Measurements from ENCODE around the gene RPS6KA1. TPM values are rescaled to one million over a fixed set of nuclear protein-coding genes. Genes with fewer than 3 reads are reported as not detected.
"Not testable (repeated sequence)": the region's sequence is repeated elsewhere in the genome, so short reads cannot be mapped to it uniquely, and the experiment has no call there.

RPS6KA1 gene
- total RNA-seq (2014; rRNA removed; shearing (Covaris generic)) = 23.7 and 27.6 TPM in 2 replicates

- peak in 1 of 2 experiments; percentile 50 for DNase-seq (ENCODE audit: low read depth in 1 of 2, low spot score in 2 of 2)
- no peak within 1 kb of the TSS; the same call in 1 of the 2 replicates for H3K27ac ChIP-seq
These were observed at the start of gene RPS6KA1 for GRCh38 chr1:26529655-26530409. Gene RPS6KA1 (plus strand): TSS chr1:26529761. CDS start chr1:26529921, 160 bp downstream.

DNA sequence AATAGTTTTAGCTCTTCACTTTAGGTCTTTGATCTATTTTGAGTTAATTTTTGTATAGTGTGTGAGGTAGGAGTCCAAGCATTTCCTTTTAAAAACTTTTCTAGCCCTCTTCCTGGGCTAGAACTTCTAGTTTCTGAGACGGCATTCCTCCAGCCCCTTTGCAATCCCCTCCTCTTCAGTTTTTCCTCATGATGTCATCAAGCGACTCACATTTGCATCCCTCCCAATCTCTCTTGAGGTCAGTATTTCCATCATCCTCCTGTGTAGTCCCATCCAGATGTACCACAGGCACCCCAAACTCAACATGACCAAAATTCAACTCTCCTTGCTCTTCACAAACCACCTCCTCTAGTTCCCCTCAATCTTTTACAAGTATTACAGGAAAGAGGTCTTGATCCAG, 46.6 kb upstream of the RPS6KA1 start:
- no peak overlapping the region for H3K27ac ChIP-seq
- no peaks in the 10 kb centered on the region for H3K27me3 ChIP-seq (replicated peaks)
- H3K36me3 ChIP-seq = peaks cover 21% of the 10 kb centered on the region
- H3K4me1 ChIP-seq (replicated peaks) = peaks cover 24% of the 10 kb centered on the region
- peak in 1 of 2 experiments; percentile 34 for DNase-seq (ENCODE audit: low read depth in 1 of 2, low spot score in 2 of 2)
- no peak overlapping the region for H3K4me3 ChIP-seq
- H3K9me3 ChIP-seq (replicated peaks) = peaks cover 2% of the 10 kb centered on the region; the same call in 1 of the 2 replicates

More at GRCh38 chr1:26529655-26530409, at the start of gene RPS6KA1:
- H3K9me3 ChIP-seq (replicated peaks) = no peaks in the 10 kb centered on the region
- peaks cover 6% of the 10 kb centered on the region for H3K36me3 ChIP-seq
- H3K4me3 ChIP-seq = peak within 1 kb of the TSS; percentile 99
- H3K4me1 ChIP-seq (replicated peaks) = peaks cover 22% of the 10 kb centered on the region
- no peaks in the 10 kb centered on the region for H3K27me3 ChIP-seq (replicated peaks)

- Histone ChIP-seq H3K36me3 (peaks cover 15% of the 10 kb centered on the region), H3K4me3 (no peak overlapping the region), H3K4me1 (replicated peaks) (peaks cover 24% of the 10 kb centered on the region), H3K9me3 (replicated peaks) (peaks cover 2% of the 10 kb centered on the region; the same call in 1 of the 2 replicates), H3K27me3 (replicated peaks) (no peaks in the 10 kb centered on the region), H3K27ac (no peak overlapping the region)
- no peak for DNase-seq (ENCODE audit: low read depth in 1 of 2, low spot score in 2 of 2)
These were observed 45.6 kb upstream of the RPS6KA1 start for GRCh38 chr1:26483980-26484379.

DNA sequence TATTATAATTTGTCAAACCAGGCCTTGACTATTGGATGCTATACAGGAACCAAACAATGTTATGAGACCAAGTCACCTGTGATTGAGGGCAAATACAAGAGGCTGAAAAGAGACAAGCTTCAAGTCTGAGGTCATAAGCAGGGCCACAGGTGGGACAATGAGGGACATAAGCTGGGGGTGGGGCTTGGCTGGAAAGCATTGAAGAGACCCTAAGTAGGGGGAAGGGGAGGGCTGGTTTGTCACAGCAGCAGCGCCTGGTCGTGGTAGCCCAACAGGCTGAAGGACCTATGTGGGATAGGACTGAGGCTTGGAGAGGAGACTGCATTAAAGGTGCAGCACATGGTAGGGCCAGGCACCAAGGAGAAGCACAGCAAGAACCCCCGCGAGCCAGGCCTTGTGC, 39.4 kb upstream of the RPS6KA1 start:
- H3K4me3 ChIP-seq = no peak overlapping the region
- no peak overlapping the region for H3K27ac ChIP-seq
- H3K4me1 ChIP-seq (replicated peaks) = no peaks in the 10 kb centered on the region
- H3K9me3 ChIP-seq (replicated peaks) = no peaks in the 10 kb centered on the region
- no peaks in the 10 kb centered on the region for H3K36me3 ChIP-seq
- no peak for DNase-seq (ENCODE audit: low read depth in 1 of 2, low spot score in 2 of 2)
- 0 out of 2 replicates have a peak, but pooled peaks cover 5% of the 10 kb centered on the region for H3K27me3 ChIP-seq (replicated peaks)

- no peak for DNase-seq (ENCODE audit: low read depth in 1 of 2, low spot score in 2 of 2)
- no peaks in the 10 kb centered on the region for H3K4me1 ChIP-seq (replicated peaks)
- H3K27ac ChIP-seq = no peak overlapping the region
- H3K4me3 ChIP-seq = no peak overlapping the region
- H3K9me3 ChIP-seq (replicated peaks) = no peaks in the 10 kb centered on the region
- H3K27me3 ChIP-seq (replicated peaks) = 0 out of 2 replicates have a peak, but pooled peaks cover 5% of the 10 kb centered on the region
- H3K36me3 ChIP-seq = no peaks in the 10 kb centered on the region
These were observed 36.3 kb upstream of the RPS6KA1 start for GRCh38 chr1:26493267-26493666.

- Histone ChIP-seq H3K9me3 (replicated peaks) (no peaks in the 10 kb centered on the region), H3K4me3 (no peak overlapping the region), H3K27me3 (replicated peaks) (0 out of 2 replicates have a peak, but pooled peaks cover 5% of the 10 kb centered on the region), H3K36me3 (no peaks in the 10 kb centered on the region), H3K27ac (no peak overlapping the region), H3K4me1 (replicated peaks) (no peaks in the 10 kb centered on the region)
- DNase-seq (ENCODE audit: low read depth in 1 of 2, low spot score in 2 of 2) = no peak
These were observed 35.6 kb upstream of the RPS6KA1 start for GRCh38 chr1:26493938-26494337.

DNA sequence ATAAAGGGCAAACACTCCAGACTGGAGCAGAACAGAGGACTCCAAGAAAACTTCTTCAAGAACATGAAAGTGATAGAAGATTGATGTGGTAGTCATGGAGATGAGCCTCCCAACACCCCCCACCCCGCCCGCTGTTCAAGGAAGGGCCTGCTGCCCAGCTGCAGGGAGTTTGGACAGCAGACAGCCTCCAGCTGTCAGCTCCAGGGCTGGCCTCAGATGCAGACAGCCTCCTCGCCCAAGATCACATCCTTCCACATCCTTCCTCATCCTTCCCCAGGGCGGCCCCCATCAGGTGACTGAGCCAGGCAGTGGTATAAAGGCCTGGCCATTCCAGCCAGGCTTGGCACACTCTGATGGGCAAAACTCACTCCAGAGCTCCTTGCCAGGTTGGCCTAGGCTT, 32.7 kb upstream of the RPS6KA1 start:
- Histone ChIP-seq H3K36me3 (no peaks in the 10 kb centered on the region), H3K4me3 (no peak overlapping the region), H3K9me3 (replicated peaks) (no peaks in the 10 kb centered on the region; the same call in 1 of the 2 replicates), H3K4me1 (replicated peaks) (peaks cover 18% of the 10 kb centered on the region), H3K27me3 (replicated peaks) (0 out of 2 replicates have a peak, but pooled peaks cover 5% of the 10 kb centered on the region), H3K27ac (no peak overlapping the region)
- no peak for DNase-seq (ENCODE audit: low read depth in 1 of 2, low spot score in 2 of 2)

DNA sequence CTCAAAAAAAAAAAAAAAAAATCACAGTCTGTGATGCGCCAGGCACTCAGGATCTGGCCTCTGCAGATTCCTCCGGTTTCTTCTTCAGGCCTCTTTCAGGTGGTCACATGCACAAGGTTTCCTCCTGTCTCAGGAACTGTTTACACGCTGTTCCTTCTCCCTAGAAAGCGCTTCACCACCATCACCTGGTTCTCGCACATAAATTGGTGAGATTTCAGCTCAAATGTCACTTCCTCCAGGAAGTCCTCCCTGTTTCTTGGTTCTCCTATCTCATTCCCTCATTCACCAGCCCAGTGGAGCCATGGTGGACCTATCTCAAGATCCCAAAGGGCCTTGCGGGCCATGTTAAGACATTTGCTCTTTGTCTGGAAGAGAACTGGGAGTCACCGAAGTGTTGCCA, 30.7 kb upstream of the RPS6KA1 start:
- no peak overlapping the region for H3K27ac ChIP-seq
- H3K27me3 ChIP-seq (replicated peaks) = 0 out of 2 replicates have a peak, but pooled peaks cover 5% of the 10 kb centered on the region
- no peak overlapping the region for H3K4me3 ChIP-seq
- H3K9me3 ChIP-seq (replicated peaks) = no peaks in the 10 kb centered on the region; the same call in 1 of the 2 replicates
- H3K36me3 ChIP-seq = no peaks in the 10 kb centered on the region
- DNase-seq (ENCODE audit: low read depth in 1 of 2, low spot score in 2 of 2) = no peak
- peaks cover 20% of the 10 kb centered on the region for H3K4me1 ChIP-seq (replicated peaks)

DNA sequence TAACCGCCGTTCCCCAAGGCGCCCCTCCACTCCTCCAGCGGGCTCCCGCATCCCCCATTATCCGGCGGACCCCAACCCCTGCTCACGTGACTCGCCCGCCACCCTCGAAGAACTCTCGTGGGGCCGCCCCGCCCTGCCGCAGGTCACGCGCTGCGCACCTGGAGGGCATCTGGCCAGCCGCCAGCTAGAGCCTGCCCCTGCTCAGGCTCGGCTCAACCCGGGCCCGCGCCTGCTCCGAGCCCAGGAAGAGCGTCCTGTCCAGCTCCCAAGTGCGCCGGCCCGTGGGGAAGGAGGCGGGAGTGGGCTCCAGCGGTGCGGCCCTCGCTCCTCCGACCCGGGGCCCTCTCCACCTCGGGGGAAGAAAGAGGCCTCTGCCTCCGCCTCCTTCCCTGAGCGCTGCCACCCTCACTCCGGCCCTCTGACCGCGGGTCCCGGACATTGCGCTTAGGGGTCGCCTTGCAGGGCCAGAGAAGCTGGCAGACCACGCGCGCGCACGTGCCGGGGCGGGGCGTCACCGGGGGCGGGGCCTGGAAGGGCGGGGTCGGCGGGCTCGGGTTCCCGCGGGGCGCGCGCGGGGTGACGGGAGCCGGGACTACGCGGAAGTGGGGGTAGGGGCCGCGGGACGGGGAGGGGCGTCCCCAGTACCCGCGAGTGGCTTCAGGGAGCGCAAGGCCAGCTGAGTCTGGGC, 28.9 kb upstream of the RPS6KA1 start:
- H3K4me1 ChIP-seq (replicated peaks) = peaks cover 20% of the 10 kb centered on the region
- no peaks in the 10 kb centered on the region for H3K36me3 ChIP-seq
- H3K27ac ChIP-seq = peak overlapping the region; percentile 89
- no peaks in the 10 kb centered on the region; the same call in 1 of the 2 replicates for H3K9me3 ChIP-seq (replicated peaks)
- peak; percentile 88 to 92 for DNase-seq (ENCODE audit: low read depth in 1 of 2, low spot score in 2 of 2)
- peak overlapping the region; percentile 62 for H3K4me3 ChIP-seq
- H3K27me3 ChIP-seq (replicated peaks) = no peaks in the 10 kb centered on the region

DNA sequence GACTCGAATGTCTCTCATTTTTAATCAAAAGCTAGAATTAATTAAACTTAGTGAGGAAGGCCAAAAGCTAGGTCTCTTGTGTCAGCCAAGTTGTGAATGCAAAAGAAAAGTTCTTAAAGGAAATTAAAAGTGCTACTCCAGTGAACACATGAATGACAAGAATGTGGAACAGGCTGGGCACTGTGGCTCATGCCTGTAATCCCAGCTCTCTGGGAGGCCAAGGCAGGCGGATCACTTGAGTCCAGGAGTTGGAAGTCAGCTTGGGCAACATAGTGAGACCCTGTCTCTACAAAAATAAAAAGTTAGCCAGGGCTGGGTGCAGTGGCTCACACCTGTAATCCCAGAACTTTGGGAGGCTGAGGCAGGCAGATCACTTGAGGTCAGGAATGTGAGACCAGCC, 18.9 kb upstream of the RPS6KA1 start:
- not testable (repeated sequence) for H3K4me3 ChIP-seq; H3K27ac ChIP-seq; DNase-seq (ENCODE audit: low read depth in 1 of 2, low spot score in 2 of 2); H3K4me1 ChIP-seq (replicated peaks); H3K36me3 ChIP-seq; H3K9me3 ChIP-seq (replicated peaks); H3K27me3 ChIP-seq (replicated peaks)

DNA sequence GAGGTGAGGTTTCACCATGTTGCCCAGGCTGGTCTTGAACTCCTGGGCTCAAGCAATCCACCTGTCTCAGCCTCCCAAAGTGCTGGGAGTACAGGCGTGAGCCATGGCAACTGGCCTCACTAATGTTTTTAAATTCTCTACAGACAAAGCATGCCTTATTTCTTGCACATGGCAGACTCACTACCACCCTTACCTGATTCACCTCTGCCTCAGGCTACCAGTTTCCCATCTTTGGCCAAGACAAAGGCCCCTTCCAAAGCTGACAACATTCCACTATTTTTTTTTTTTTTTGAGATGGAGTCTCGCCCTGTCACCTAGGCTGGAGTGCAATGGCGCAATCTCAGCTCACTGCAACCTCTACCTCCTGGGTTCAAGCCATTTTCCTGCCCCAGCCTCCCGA, 13.7 kb upstream of the RPS6KA1 start:
- H3K4me1 ChIP-seq (replicated peaks); H3K9me3 ChIP-seq (replicated peaks); H3K27ac ChIP-seq; H3K36me3 ChIP-seq; H3K4me3 ChIP-seq; DNase-seq (ENCODE audit: low read depth in 1 of 2, low spot score in 2 of 2); H3K27me3 ChIP-seq (replicated peaks): not testable (repeated sequence)

DNA sequence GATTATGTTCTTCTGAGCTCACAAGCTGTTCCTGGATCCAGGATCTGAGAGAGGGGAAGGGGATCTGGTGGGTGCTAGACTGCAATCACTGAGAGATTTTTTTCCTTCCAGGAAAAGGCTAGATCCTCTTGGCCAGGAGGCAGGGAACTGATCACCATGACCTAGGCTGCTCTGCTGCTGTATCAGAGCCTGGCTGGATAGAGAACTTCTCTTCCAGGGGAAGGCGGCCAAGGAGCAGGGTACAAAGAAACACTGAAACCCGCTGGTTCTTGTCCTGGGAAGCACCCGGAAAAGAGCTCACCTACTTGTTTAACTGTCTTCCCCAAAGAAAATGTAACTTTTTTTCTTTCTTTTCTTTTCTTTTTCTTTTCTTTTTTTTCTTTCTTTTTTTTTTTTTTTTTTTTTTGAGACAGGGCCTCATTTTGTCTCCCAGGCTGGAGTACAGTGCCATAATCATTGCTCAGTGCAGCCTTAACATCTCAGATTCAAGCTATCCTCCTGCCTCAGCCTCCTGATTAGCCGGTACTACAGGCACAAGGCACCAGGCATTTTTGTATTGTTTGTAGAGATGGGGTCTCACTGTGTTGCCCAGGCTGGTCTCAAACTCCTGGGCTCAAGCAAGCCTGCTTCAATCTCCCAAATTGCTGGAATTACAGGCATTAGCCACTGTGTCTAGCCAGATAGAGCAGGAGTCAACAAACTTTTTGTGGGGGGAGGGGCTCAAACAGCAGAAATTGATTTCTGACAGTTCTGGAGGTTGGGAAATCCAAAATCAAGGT, 12.4 kb upstream of the RPS6KA1 start:
- H3K27ac ChIP-seq = no peak overlapping the region
- no peaks in the 10 kb centered on the region for H3K36me3 ChIP-seq
- H3K9me3 ChIP-seq (replicated peaks) = no peaks in the 10 kb centered on the region
- no peaks in the 10 kb centered on the region for H3K27me3 ChIP-seq (replicated peaks)
- H3K4me1 ChIP-seq (replicated peaks) = no peaks in the 10 kb centered on the region
- H3K4me3 ChIP-seq = no peak overlapping the region
- DNase-seq (ENCODE audit: low read depth in 1 of 2, low spot score in 2 of 2) = no peak

- H3K27me3 ChIP-seq (replicated peaks) = no peaks in the 10 kb centered on the region
- DNase-seq (ENCODE audit: low read depth in 1 of 2, low spot score in 2 of 2) = no peak
- no peaks in the 10 kb centered on the region for H3K9me3 ChIP-seq (replicated peaks)
- H3K4me3 ChIP-seq = no peak overlapping the region
- H3K4me1 ChIP-seq (replicated peaks) = no peaks in the 10 kb centered on the region
- H3K27ac ChIP-seq = no peak overlapping the region
- no peaks in the 10 kb centered on the region for H3K36me3 ChIP-seq
These were observed 11.9 kb upstream of the RPS6KA1 start for GRCh38 chr1:26517766-26518049.

Measured in SJSA1 (cell line).